Putamen (tissue), 1 donor: ENCODE results near the gene R3HDM4.
"Not testable (repeated sequence)": the region's sequence is repeated elsewhere in the genome, so short reads cannot be mapped to it uniquely, and the experiment has no call there.

ENCODE experiments used
- DNase-seq: peaks from one replicate; pipeline ENCODE4 v3.0.0-alpha.2; 2016; ENCODE audit warnings: low spot score

Gene R3HDM4

GRCh38 chr19:854549-854948, 58.5 kb downstream of the R3HDM4 start:
- no peak for DNase-seq

DNA sequence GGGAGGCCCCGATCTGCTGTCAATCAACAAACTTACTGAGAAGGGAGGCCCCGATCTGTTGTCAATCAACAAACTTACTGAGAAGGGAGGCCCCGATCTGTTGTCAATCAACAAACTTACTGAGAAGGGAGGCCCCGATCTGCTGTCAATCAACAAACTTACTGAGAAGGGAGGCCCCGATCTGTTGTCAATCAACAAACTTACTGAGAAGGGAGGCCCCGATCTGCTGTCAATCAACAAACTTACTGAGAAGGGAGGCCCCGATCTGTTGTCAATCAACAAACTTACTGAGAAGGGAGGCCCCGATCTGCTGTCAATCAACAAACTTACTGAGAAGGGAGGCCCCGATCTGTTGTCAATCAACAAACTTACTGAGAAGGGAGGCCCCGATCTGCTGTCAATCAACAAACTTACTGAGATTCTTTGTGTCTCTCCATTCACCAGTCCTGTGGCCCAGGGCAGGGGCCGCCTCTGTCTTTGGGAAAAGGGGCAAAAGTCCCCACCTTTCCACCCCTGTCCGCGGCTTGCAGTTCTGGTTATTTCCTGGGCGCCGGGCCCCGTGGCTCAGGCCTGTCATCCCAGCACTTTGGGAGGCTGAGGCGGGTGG, 59.3 kb downstream of the R3HDM4 start:
- DNase-seq: not testable (repeated sequence)

DNA sequence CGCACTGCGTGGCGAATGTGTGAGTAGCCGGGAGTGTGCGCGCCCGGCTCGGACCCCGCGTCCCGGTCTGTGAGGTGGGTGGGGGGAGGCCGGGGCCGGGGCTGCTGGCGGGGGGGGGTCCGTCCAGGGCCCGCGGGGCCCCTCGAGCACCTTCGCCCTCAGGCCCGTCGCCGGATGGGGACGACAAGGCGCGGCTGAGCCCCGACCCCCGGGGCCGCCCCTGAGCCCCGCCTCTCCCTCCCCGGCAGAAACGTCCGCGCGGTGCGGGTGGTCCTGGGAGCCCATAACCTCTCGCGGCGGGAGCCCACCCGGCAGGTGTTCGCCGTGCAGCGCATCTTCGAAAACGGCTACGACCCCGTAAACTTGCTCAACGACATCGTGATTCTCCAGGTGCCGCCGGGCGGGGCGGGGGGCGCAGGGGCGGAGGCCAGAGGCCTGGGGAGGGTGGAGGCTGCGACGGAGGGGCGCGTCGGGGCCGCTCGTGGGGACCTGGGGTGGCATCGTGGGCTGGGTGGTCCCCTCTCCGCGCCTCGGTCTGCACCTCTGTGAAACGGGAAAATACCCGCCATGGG, 59.9 kb downstream of the R3HDM4 start:
- no peak for DNase-seq

DNA sequence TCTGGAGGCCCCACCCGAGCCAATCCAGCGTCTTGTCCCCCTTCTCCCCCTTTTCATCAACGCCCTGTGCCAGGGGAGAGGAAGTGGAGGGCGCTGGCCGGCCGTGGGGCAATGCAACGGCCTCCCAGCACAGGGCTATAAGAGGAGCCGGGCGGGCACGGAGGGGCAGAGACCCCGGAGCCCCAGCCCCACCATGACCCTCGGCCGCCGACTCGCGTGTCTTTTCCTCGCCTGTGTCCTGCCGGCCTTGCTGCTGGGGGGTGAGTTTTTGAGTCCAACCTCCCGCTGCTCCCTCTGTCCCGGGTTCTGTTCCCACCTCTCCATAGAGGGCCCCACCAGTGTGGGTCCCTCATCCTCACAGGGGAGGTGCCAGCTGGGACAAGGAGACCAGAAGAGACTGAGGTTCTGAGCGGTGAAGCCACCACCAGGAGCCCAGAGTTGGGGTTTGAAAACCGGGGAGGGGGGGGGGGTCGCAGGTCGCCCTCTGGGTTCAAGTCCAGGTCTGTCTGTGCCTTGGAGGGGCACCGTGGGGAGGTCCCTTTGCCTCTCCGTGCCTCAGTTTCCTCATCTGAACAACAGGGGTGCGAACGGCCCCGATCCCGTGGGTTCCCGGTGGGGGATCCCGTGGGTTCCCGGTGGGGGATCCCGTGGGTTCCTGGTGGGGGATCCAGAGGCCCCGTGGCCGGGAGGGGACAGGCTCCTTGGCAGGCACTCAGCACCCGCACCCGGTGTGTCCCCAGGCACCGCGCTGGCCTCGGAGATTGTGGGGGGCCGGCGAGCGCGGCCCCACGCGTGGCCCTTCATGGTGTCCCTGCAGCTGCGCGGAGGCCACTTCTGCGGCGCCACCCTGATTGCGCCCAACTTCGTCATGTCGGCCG, 60.6 kb downstream of the R3HDM4 start, which contains the start of gene ELANE:
TSS of gene ELANE (plus strand) at position 168 of the 878 bp plus-strand sequence. CDS start at position 194, 26 bp downstream.
- DNase-seq: no peak

GRCh38 chr19:850979-851335, 62.1 kb downstream of the R3HDM4 start:
- DNase-seq: no peak

- DNase-seq: no peak
These were observed 62.6 kb downstream of the R3HDM4 start for GRCh38 chr19:850221-850978.

DNA sequence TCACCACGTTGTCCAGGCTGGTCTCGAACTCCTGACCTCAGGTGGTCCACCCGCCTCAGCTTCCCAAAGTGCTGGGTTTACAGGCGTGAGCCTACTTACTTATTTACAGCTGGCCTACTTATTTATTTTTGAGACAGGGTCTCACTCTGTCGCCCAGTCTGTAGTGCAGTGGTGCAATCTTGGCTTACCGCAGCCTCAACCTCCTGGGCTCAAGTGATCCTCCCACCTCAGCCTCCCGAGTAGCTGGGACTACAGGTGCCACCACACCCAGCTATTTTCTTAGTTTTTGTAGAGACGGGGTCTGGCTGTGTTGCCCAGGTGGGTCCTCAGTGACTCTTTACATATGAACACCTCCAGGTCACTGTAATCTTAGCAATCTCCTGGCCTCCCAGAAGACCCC, 63.8 kb downstream of the R3HDM4 start:
- DNase-seq: not testable (repeated sequence)

- no peak for DNase-seq
These were observed 64.6 kb downstream of the R3HDM4 start for GRCh38 chr19:848386-848921.
